Loucy (cell line): Measurements from ENCODE around the gene FOXP1.

Source experiments
- EZH2phosphoT487 ChIP-seq: fragments of 200-600 bp; IDR thresholded peaks from 2 replicates; pipeline ENCODE4 v1.6.1; 2018; ENCODE audit warnings: antibody characterized with exemption, mild to moderate bottlenecking, moderate library complexity, borderline replicate concordance
- TF ChIP-seq, protein P1 (sequence below): fragments of 200-600 bp; sonication (generic); conservative IDR thresholded peaks from 2 replicates; pipeline ENCODE4 v1.5.1; 2014; ENCODE audit warnings: mild to moderate bottlenecking, antibody characterized with exemption, low read length

GRCh38 chr3:71268462-71268999 lies 315.0 kb downstream of the FOXP1 start:
- no peak for TF ChIP-seq EZH2phosphoT487
- TF ChIP-seq, protein P1, sequence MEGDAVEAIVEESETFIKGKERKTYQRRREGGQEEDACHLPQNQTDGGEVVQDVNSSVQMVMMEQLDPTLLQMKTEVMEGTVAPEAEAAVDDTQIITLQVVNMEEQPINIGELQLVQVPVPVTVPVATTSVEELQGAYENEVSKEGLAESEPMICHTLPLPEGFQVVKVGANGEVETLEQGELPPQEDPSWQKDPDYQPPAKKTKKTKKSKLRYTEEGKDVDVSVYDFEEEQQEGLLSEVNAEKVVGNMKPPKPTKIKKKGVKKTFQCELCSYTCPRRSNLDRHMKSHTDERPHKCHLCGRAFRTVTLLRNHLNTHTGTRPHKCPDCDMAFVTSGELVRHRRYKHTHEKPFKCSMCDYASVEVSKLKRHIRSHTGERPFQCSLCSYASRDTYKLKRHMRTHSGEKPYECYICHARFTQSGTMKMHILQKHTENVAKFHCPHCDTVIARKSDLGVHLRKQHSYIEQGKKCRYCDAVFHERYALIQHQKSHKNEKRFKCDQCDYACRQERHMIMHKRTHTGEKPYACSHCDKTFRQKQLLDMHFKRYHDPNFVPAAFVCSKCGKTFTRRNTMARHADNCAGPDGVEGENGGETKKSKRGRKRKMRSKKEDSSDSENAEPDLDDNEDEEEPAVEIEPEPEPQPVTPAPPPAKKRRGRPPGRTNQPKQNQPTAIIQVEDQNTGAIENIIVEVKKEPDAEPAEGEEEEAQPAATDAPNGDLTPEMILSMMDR = no peak
